ENCODE results near the gene TSHZ1.

The TSHZ1 gene

GRCh38 chr18:75223687-75224347 lies 13.2 kb downstream of the TSHZ1 start:
- peak; percentile 40 for DNase-seq

DNA sequence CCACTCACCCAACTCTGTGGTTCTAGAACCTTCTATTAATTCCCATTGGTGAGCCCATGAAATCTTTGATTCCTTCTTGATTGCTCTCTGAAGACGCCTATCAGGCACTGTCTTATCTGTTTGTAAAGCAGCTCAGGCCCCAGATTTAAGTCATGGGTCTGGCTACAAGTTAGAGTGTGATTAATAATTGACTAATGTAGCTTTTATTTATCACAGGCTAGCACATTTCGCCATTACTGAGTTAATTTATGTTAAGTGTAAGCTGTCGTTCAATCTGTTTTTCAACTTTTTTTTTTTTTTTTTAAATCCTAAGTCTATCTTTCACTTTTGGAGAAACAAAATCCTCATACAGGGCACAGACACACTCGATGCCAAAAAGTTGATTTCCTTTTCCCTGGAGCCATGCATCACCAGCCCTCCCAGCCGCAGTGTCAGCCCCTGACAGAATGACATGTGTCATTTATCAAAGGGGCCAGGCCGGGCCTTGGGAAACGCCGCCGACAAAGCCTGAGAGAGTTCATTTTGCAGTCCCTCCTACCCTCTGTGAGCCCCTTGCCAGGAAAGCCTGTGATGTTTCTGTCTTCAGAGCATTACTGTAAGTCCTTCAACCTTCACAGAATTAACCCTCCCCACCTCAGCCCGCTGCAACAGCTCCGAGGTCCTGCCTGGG lies 15.8 kb downstream of the TSHZ1 start:
- DNase-seq = no peak

GRCh38 chr18:75226956-75227316 lies 16.3 kb downstream of the TSHZ1 start:
- DNase-seq = no peak

DNA sequence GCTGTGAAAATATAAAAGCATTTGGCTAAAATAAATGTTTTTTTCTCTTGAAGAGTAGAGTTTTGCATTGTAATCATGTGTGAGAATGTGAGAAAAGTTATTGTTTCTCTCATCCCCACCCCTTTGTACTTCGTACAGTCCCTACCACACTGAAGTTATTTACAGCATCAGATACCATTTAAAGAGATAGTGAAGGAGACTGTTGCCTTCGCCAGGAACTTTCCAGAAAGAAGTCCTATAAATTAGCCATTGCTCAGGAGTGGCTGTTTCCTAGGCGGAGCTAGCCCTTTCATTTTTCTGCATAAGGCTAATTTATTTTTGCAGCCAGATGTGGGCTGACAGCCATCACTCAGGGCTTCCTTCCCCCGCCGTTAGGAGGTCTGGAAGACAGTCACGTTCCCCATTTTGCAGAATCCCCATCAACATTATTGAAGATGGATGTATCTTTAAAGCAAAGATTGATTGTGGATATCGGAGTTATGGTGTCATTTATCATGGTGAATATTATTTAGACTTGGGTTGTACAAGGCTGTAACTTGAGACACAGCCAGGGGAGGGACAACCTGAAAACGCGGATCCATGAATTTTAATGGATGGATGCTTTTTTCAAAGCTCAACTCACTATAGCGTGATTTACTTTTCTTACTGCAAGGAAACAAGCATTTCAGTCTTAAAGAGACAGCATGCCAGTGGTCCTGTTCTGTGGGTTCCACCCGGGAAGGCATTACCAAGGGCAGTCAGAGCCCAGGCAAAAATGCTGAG lies 17.1 kb downstream of the TSHZ1 start:
- no peak for DNase-seq

DNA sequence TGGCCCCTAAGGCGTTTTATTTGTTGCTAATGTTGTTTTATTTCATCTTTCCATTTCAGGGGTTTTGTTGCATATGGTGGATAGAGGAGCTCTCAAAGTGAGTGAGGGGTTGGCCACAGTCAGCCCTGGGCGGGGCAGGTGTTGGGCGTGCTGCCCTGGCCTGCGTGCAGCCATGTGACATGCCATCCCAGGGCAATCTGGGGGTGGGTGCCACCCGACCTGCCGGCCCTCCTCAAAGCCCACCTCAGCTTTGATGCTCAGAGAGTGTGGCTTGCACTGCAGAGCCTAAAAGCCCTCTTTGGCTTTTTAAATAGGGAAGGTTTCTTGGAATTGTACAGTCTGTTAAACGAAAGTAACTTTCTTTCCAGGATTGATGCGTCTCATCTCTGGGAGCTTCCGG lies 18.4 kb downstream of the TSHZ1 start:
- DNase-seq = no peak

GRCh38 chr18:75229437-75229836 lies 18.8 kb downstream of the TSHZ1 start:
- DNase-seq = no peak

GRCh38 chr18:75230163-75231052 lies 19.8 kb downstream of the TSHZ1 start:
- DNase-seq = no peak

DNA sequence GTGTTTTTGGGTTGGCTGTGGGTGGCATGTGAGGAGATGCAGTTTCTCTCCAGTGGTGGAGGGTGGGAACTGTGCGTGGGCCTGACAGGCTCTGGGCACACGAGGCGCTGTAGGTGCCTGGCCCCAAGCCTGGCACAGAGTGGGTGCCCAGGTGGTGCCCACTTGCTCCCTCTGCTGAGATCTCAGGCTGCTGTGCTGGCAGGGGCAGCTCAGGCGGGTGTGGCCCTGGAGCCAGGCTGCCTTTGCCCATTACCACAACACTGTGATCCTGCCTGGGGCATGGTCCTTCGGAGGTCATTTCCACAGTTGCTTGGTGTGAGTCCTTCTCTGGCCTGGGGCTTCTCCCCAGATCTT lies 20.4 kb downstream of the TSHZ1 start:
- no peak for DNase-seq

GRCh38 chr18:75234901-75235300 lies 24.3 kb downstream of the TSHZ1 start:
- DNase-seq = no peak

DNA sequence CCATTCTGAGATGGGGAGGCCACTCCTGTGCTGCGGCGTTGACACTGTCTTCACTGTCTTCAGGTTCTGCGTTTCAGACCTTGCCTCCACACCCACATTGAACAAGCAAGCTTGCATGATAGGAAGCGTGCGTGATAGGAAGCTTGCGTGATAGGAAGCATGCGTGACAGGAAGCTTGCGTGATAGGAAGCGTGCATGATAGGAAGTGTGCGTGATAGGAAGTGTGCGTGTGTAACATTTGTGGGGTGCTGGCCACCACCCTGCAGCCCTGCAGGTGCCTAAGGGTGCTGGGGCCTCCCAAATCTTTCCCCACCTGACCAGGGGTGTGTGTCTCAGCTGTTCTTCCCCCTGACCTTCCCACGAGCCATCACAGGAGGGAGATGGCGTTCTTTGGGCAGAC lies 25.3 kb downstream of the TSHZ1 start:
- no peak for DNase-seq

DNA sequence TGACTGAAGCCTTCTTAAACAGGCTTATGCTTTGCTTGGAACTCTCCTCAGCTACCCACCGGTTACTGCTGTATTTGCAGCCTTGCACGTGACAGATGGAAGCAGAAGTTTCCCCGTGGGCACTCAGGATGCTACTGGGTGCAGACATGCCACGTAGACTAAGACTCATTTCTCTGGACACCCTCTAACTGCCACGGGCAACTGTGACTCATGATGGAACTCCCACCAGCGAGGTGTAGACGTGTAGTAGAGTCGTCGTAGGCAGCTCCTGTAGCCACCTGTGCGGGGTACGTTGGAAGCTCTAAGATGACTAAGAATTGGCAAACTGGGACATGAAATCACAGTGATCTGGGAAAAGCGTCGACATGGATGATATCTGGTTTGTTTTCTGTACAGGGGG lies 27.5 kb downstream of the TSHZ1 start:
- peak; percentile 58 for DNase-seq

- DNase-seq = no peak
Measured at GRCh38 chr18:75238786-75239185, 28.2 kb downstream of the TSHZ1 start.

- DNase-seq = no peak
Measured at GRCh38 chr18:75240433-75240832, 29.8 kb downstream of the TSHZ1 start.

DNA sequence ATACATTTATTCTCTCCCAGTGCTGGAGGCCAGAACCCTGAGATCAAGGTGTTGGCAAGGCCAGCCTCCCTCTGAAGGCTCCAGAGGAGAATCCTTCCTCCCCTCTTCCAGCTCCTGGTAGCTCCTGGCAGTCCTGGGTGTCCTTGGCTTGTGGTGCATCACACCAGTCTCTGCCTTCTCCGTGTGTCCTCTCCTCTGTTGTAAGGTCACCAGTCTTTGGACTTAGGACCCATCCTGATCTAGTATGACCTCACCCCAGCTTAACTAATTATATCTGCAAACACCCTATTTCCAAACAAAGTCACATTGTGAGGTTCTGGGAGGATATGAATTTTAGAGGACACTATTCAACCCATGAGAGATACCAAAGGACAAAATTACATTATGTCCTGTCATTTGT lies 31.1 kb downstream of the TSHZ1 start:
- DNase-seq = no peak

DNA sequence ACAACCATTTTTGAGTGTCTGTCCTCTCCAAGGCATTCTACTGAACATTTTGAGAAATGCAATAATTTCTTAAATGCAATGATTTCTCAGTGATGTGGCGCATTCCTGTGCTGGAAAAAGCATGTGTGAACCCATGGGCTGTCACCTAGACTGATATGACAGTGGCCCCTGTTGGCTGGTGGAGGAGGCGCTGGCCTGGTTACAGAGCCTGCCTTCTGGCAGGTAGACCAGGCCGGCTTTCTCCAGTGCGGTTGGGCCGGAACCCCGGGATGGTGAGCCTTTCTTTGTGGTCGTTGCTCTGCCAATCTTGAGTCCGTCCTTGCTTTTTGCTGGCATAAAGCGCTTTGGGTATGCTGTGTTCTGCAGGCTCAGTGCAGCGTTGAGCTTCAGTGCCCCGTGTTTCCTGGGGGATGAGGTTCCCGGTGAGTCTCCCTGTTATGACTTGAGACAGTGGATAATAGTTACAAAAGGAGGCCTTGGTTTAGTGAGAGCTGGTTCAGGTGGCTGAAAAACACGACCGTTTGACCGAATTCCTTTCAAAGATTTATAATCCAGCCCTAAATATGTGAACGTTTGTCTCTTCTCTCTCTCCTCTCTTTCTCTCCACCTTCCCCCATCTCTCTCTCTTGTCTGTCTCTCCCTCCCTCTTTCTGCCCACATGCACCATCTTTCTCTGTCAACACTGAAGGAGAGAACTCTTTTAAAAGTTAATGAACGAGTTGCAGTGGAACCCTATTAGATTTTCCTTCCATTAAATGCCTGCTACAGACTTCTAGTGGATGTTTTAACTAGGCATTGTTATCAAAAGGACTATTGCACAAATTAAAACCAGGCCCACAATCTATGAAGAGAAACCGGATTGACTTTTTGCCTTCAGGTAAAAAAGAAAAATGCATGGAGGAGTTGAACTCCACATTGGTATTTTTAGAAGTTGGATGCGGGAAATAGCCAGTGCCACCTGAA lies 34.0 kb downstream of the TSHZ1 start:
- DNase-seq = peak; percentile 50

DNA sequence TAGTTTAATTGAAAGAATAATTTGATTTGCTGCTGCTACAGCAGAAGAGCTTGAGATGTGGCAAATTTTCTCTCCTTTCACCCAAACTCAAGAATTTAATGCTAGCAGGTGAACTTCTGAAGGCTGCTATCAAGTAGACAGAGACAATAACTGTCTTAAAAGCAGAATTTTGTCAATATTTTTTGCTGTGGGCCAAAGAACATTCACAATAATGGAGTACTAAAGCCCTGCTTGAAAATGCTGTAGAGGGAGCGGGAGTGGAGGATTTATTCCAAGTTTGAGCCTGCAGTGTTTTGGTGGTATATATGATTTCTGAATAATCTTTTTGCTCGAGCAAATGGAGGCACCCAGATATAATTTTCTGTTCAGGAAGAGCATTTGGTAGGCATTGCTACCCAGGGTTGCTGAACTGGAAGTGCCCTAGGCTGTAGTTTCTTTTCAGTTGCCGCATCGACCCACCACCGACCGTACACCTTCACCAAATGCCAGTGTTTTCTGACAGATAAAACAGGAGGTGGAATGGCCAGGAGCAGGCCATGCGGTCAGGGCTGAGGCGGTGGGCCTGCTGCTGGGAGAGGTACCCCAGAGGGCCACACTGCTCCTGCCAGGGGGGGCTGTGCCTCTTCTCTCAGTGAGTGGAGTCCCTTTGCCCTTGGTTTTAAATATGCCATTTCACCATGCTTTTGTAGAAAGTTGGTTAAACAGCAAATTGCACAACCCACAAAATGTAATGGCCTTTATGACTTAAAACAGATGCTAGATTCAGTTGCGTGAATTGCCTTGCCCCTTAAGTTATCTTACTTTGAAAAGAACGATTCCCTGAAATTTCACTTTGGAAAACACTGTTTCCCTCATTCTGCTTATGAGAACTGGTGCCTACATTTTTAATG lies 36.4 kb downstream of the TSHZ1 start:
- DNase-seq = peak; percentile 29

GRCh38 chr18:75247611-75248421 lies 37.2 kb downstream of the TSHZ1 start:
- peak; percentile 66 for DNase-seq

DNA sequence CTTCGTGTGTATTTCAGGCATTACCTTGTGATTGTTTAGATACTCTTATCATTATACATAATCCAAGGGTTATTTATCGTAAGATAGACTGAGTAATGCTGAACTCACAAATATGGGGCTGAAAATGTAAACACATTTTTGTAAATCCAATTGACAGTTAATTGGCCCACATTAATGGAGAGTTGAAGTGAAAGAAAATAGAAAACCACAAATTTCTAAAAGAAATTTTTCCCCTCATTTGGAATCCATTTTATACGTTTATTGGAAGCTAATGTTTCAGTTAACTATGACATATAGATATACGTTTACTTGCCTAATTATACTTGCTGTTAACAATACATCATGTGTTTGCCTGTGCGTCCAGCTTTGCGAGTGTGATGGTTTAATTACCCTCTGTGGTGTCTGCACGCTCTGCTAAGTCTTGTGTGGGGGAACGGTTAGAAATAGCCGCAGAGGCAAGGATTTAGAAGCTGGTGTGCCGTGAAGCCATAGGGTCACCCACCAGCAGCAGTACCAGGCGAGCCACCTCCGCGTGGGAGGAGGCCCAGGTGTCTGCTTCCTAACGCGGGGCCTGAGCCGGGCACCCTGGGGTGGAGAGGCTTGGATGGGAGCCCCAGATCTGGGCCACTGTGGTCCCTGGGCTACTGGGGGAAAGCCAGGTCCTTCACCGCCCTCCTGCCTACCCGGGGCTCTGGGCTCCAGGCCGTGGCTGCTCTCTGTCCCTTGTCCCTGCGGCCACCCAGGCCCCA lies 38.0 kb downstream of the TSHZ1 start:
- no peak for DNase-seq

- no peak for DNase-seq
Measured at GRCh38 chr18:75249175-75249518, 38.5 kb downstream of the TSHZ1 start.

Measured in EL (cell line).